ENCODE measurements around the gene ZSCAN16. TPM values are rescaled to one million over a fixed set of nuclear protein-coding genes. Genes with fewer than 3 reads are reported as not detected.

Gene ZSCAN16
- total and polyA plus RNA-seq, 2 of the 13 experiments (the other 11 are each of a cell fraction or from before 2014, with no cell fraction given), result 5.7 to 12.7 TPM

DNA sequence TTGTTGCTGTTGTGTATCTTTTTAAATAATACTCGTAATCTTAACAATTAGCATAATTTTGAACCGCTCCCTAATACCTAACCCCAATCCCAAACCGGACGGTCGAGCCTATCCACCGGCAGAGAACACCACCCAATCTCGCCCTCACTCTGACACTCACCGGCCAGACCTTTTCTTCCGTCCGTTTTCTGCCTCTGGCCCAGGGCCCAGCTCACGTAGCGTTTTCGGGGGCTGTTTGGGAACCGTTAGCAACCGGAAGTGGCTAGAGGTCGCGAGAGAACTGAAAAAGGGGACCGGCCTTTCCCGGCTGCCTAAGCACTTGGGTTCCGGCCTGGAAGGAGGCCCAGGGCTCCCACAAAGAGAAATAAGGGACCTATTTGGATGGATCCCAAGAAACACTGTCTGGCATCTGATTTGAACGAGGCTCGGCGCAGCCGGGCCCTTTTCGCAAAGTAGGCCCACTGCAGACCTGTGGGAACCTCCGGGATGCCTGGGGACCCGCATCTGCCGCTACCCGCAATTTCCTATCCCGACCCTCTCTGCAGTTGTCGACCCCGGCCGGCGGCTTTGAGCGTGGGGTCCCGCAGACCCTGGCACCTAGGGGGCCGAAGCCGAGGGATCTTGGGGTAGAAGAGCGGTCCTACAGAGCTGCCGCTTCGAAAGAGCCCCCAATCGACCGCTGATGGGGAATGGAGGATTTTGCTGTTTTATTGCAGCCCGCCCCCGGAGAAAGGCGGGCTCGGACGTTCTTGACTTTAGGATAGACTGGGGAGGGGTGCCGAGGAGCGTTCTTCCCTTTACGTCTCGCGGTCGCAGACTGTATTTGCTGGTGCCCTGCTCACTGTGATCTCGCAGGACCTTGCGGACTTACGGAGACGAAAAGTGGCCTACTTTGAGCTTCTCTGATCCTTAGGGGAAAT is 12.4 kb downstream of the ZSCAN16 start (continued):
- TF ChIP-seq PRPF4 (IDR thresholded peaks at IDR 0.05; ENCODE audit: low read depth, low read length, poor library complexity, severe bottlenecking) (no peak), HNRNPUL1 (IDR thresholded peaks at IDR 0.05; ENCODE audit: low read depth, low read length) (no peak), ZHX2 (IDR thresholded peaks at IDR 0.05; ENCODE audit: low read depth) (peak; percentile 84), ZHX2 (CRISPR knock-in tag; IDR thresholded peaks at IDR 0.05; ENCODE audit: borderline replicate concordance) (peak; percentile 58; the same call in 1 of the 2 replicates), NFKB2 (CRISPR knock-in tag; IDR thresholded peaks at IDR 0.05; ENCODE audit: borderline replicate concordance) (peak; percentile 90; the same call in 1 of the 2 replicates), ZNF138 (CRISPR knock-in tag; IDR thresholded peaks at IDR 0.05; ENCODE audit: low read depth) (peak; percentile 73; the same call in 1 of the 2 replicates), ZNF549 (CRISPR knock-in tag; IDR thresholded peaks at IDR 0.05) (no peak), ZNF788 (CRISPR knock-in tag; IDR thresholded peaks at IDR 0.05; ENCODE audit: borderline replicate concordance) (peak; percentile 92; the same call in 1 of the 2 replicates), SMAD9 (CRISPR knock-in tag; IDR thresholded peaks at IDR 0.05) (no peak; the same call in 1 of the 2 replicates), SIX4 (CRISPR knock-in tag; IDR thresholded peaks at IDR 0.05) (peak; percentile 29; the same call in 1 of the 2 replicates), ZKSCAN8 (CRISPR knock-in tag; IDR thresholded peaks at IDR 0.05; ENCODE audit: borderline replicate concordance) (peak; percentile 54; the same call in 1 of the 2 replicates), ZBTB2 (CRISPR knock-in tag; IDR thresholded peaks at IDR 0.05; ENCODE audit: low read depth) (peak; percentile 93), KDM3A (CRISPR knock-in tag; IDR thresholded peaks at IDR 0.05; ENCODE audit: low read depth) (peak; percentile 93; the same call in 1 of the 2 replicates), ZFYVE20 (CRISPR knock-in tag; IDR thresholded peaks at IDR 0.05; ENCODE audit: borderline replicate concordance, low read depth) (no peak), ARHGAP35 (CRISPR knock-in tag; IDR thresholded peaks at IDR 0.05; ENCODE audit: borderline replicate concordance) (no peak), PAWR (CRISPR knock-in tag; IDR thresholded peaks at IDR 0.05; ENCODE audit: borderline replicate concordance) (0 out of 2 replicates have a peak, but pooled peaks have one; percentile 22), PTBP1 (IDR thresholded peaks at IDR 0.05; ENCODE audit: low read depth, low read length, poor library complexity, severe bottlenecking) (no peak), ZNF101 (CRISPR knock-in tag; IDR thresholded peaks at IDR 0.05; ENCODE audit: borderline replicate concordance, low read depth) (peak; percentile 74; the same call in 1 of the 2 replicates), MED13 (CRISPR knock-in tag; IDR thresholded peaks at IDR 0.05) (0 out of 2 replicates have a peak, but pooled peaks have one; percentile 28)
- TF ChIP-seq, protein P1, sequence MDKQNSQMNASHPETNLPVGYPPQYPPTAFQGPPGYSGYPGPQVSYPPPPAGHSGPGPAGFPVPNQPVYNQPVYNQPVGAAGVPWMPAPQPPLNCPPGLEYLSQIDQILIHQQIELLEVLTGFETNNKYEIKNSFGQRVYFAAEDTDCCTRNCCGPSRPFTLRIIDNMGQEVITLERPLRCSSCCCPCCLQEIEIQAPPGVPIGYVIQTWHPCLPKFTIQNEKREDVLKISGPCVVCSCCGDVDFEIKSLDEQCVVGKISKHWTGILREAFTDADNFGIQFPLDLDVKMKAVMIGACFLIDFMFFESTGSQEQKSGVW (CRISPR knock-in tag; IDR thresholded peaks at IDR 0.05; ENCODE audit: borderline replicate concordance), result no peak; the same call in 1 of the 2 replicates
